Activated CD4-positive, alpha-beta T cell treated with anti-CD3 and anti-CD28 coated beads for 48 hours (primary cell): ENCODE data around the gene NXF1.
A peak's percentile ranks its signal among the peaks of the same experiment; 100 is the strongest.
"Not testable (repeated sequence)": the region's sequence is repeated elsewhere in the genome, so short reads cannot be mapped to it uniquely, and the experiment has no call there.

Source experiments
- DNase-seq: peaks from one replicate; pipeline ENCODE4 v3.0.0-alpha.2; 2020

Gene NXF1

GRCh38 chr11:62832336-62833234 is 27.3 kb upstream of the NXF1 start, which contains the start of gene TEX54:
Gene TEX54 (minus strand): TSS chr11:62832841.
- DNase-seq = peak; percentile 25

GRCh38 chr11:62831520-62832335 is 26.5 kb upstream of the NXF1 start, which contains the start of gene STX5:
Gene STX5 (minus strand): TSS chr11:62832051. CDS start chr11:62831243, 808 bp downstream.
- DNase-seq = peak; percentile 100

GRCh38 chr11:62830904-62831519 is 25.8 kb upstream of the NXF1 start:
- DNase-seq = no peak

GRCh38 chr11:62828130-62828529 is 22.9 kb upstream of the NXF1 start:
- not testable (repeated sequence) for DNase-seq

- DNase-seq = no peak
Observed at GRCh38 chr11:62823677-62824076, 18.4 kb upstream of the NXF1 start.

GRCh38 chr11:62817129-62817528 is 11.9 kb upstream of the NXF1 start:
- DNase-seq = no peak

GRCh38 chr11:62816557-62816956 is 11.3 kb upstream of the NXF1 start:
- no peak for DNase-seq

- DNase-seq = no peak
Observed at GRCh38 chr11:62811659-62812058, 6.4 kb upstream of the NXF1 start.

- no peak for DNase-seq
Observed at GRCh38 chr11:62810748-62811147, 5.5 kb upstream of the NXF1 start.

- DNase-seq = no peak
Observed at GRCh38 chr11:62806611-62807121, 1.4 kb upstream of the NXF1 start.

GRCh38 chr11:62805961-62806441 is 761 bp upstream of the NXF1 start:
- DNase-seq = peak; percentile 32

GRCh38 chr11:62804310-62805075 is 747 bp downstream of the NXF1 start:
- DNase-seq = no peak

- no peak for DNase-seq
Observed at GRCh38 chr11:62801071-62801470, 4.2 kb downstream of the NXF1 start.

GRCh38 chr11:62799486-62799885 is 5.8 kb downstream of the NXF1 start:
- no peak for DNase-seq

- no peak for DNase-seq
Observed at GRCh38 chr11:62796281-62796680, 9.0 kb downstream of the NXF1 start.

GRCh38 chr11:62794201-62794775 is 11.0 kb downstream of the NXF1 start:
- no peak for DNase-seq

- no peak for DNase-seq
Observed at GRCh38 chr11:62792202-62792575, 13.1 kb downstream of the NXF1 start.

GRCh38 chr11:62791501-62792201 is 13.6 kb downstream of the NXF1 start, which contains the start of gene TMEM223:
Gene TMEM223 (minus strand): TSS chr11:62792006. CDS start chr11:62791994, 12 bp downstream.
- peak; percentile 94 for DNase-seq

GRCh38 chr11:62789576-62789975 is 15.7 kb downstream of the NXF1 start:
- no peak for DNase-seq

GRCh38 chr11:62788991-62789390 is 16.2 kb downstream of the NXF1 start:
- DNase-seq = no peak
